Measurements from ENCODE around the gene IL24. TPM values are rescaled to one million over a fixed set of nuclear protein-coding genes. Genes with fewer than 3 reads are reported as not detected.
A peak's percentile ranks its signal among the peaks of the same experiment; 100 is the strongest.

Gene IL24
- total and polyA plus RNA-seq, 12 donors: 0.26 TPM; not detected in 11

DNA sequence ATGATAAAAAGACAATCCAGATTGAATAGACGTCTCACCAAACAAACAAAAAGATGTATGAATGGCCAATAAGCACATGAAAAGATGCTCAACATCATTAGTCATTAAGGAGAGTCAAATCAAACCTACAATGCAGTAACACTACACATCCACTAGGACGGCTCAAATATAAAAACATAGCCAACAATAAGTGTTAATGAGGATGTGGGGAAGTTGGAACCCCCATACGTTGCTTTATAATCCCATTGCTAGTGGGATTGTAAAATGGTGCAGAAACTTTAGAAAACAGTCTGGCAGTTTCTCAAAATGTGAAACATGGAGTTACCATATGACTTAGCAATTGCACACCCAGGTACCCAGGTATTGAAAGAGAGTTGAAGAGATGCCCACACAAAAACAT is 14.7 kb upstream of the IL24 start:
- intact Hi-C loops (cut with DNase I): no loop called here
- whole genome bisulfite sequencing, 2 donors: 73 to 78% methylated on average over 3 of the region's 3 CpGs

DNA sequence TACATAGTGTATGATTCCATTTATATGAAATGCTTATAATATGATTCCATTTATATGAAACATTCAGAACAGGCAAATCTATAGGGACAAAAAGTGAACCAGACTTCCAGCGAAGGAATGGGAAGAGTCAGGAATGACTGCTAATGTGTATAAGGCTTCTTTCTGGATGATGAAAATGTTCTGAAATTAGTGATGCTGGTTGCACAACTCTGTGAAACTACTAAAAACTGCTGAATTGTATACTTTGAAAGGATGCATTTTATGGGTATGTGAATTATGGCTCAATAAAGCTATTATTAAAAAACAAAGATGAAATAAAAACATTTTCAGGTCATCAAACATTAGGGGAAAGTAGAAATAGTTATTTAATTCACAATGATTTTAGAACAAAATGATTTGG is 14.1 kb upstream of the IL24 start:
- H3K27ac ChIP-seq: no peak overlapping the region
- intact Hi-C loops (cut with DNase I): no loop called here
- H3K4me1 ChIP-seq: peaks cover 0 to 6% (median 0%) of the 10 kb centered on the region in 9 donors
- DNase-seq (no peak), ATAC-seq (no peak)
- H3K27me3 ChIP-seq: peaks cover 0 to 14% (median 0%) of the 10 kb centered on the region in 7 donors
- H3K9me3 ChIP-seq: peaks cover 0 to 14% (median 5%) of the 10 kb centered on the region in 11 donors
- H3K4me3 ChIP-seq: no peak overlapping the region
- no peaks in the 10 kb centered on the region for H3K36me3 ChIP-seq
- WGBS, 2 donors: 91 to 98% methylated on average over 1 of the region's 1 CpG
- TF ChIP-seq, protein P1, sequence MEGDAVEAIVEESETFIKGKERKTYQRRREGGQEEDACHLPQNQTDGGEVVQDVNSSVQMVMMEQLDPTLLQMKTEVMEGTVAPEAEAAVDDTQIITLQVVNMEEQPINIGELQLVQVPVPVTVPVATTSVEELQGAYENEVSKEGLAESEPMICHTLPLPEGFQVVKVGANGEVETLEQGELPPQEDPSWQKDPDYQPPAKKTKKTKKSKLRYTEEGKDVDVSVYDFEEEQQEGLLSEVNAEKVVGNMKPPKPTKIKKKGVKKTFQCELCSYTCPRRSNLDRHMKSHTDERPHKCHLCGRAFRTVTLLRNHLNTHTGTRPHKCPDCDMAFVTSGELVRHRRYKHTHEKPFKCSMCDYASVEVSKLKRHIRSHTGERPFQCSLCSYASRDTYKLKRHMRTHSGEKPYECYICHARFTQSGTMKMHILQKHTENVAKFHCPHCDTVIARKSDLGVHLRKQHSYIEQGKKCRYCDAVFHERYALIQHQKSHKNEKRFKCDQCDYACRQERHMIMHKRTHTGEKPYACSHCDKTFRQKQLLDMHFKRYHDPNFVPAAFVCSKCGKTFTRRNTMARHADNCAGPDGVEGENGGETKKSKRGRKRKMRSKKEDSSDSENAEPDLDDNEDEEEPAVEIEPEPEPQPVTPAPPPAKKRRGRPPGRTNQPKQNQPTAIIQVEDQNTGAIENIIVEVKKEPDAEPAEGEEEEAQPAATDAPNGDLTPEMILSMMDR (IDR thresholded peaks at IDR 0.05): no peak

More for the DNA sequence above, 14.7 kb upstream of the IL24 start:
- Histone ChIP-seq H3K4me3 (no peak overlapping the region), H3K36me3 (no peaks in the 10 kb centered on the region), H3K27me3 (peaks cover 0 to 9% (median 0%) of the 10 kb centered on the region in 7 donors), H3K27ac (no peak overlapping the region), H3K4me1 (peaks cover 0 to 6% (median 0%) of the 10 kb centered on the region in 9 donors), H3K9me3 (peaks cover 0 to 20% (median 11%) of the 10 kb centered on the region in 11 donors)
- no peak for ATAC-seq
- TF ChIP-seq, protein P1 (IDR thresholded peaks at IDR 0.05): peak in 1 of 9 donors; percentile 17
- DNase-seq: no peak

DNA sequence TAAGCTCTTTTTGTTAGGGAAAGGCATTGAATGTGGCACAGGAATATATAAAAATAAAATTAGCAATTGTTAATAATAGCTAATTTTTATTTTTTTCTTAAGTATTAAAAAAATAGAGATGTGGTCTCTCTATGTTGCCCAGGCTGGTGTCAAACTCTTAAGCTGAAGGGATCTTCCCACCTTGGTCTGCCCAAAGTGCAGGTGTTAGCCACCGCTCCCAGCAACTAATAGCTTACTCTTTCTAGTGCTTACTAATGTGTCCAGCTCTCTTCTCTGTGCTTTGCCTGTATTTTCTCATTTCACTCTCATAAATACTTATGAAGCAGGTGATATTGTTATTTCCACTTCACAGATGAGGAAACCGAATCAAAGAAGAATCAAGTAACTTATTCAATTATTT is 13.4 kb upstream of the IL24 start:
- DNase-seq: no peak

DNA sequence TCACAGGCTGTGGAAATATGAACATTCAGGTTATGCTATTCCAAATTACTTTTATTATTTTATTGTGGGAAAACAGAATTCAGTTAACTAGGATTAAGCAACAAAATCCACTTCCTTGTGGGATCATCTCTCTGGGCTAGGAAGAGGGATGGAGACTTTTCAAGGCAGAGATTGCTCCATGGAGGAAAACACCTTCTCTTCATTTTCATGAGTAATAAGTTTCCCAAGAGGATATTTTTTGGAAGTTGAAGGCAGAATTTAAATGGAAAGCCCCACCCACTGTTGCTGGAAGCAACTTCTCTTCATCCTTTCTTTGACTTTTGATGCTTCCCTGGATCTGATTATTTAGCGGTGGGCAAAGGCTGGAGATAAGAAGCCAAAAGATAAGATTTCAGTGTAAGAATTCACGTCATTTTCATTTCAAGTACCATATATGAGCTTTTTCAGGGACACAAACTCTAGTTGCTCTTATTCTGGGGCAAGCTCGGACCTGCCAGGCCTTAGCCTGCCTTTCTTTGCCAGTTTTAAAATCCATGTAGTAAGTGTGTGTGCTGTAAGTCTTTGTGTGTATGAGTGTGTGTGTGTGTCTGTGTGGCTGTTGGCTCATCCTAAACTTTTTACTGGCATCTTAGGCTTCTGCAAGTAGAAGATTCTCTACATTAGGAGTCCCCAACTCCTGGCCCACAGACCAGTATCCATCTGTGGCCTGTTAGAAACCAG is 11.7 kb upstream of the IL24 start:
- peaks cover 0 to 20% (median 0%) of the 10 kb centered on the region in 7 donors for H3K27me3 ChIP-seq
- peaks cover 0 to 17% (median 2%) of the 10 kb centered on the region in 9 donors for H3K4me1 ChIP-seq
- no peak overlapping the region for H3K4me3 ChIP-seq
- no peaks in the 10 kb centered on the region for H3K9me3 ChIP-seq
- H3K27ac ChIP-seq: no peak overlapping the region
- intact Hi-C loops (cut with DNase I): no loop called here
- no peaks in the 10 kb centered on the region for H3K36me3 ChIP-seq
- 78 to 83% methylated on average over 3 of the region's 3 CpGs for WGBS, 2 donors
- DNase-seq (no peak), ATAC-seq (no peak)
- TF ChIP-seq, protein P1 (IDR thresholded peaks at IDR 0.05): no peak

More for the DNA sequence above, 13.4 kb upstream of the IL24 start:
- Histone ChIP-seq H3K4me1 (peaks cover 0 to 6% (median 0%) of the 10 kb centered on the region in 9 donors), H3K27me3 (peaks cover 0 to 20% (median 0%) of the 10 kb centered on the region in 7 donors), H3K4me3 (no peak overlapping the region), H3K36me3 (no peaks in the 10 kb centered on the region), H3K27ac (no peak overlapping the region), H3K9me3 (peaks cover 0 to 7% (median 0%) of the 10 kb centered on the region in 11 donors)
- intact Hi-C loops (cut with DNase I): no loop called here
- TF ChIP-seq, protein P1 (IDR thresholded peaks at IDR 0.05): no peak
- no peak for ATAC-seq
- 89 to 95% methylated on average over 2 of the region's 2 CpGs for WGBS, 2 donors

Measured in heart right ventricle (tissue), 16 donors.